ENCODE measurements around the gene MMP21. TPM values are rescaled to one million over a fixed set of nuclear protein-coding genes. Genes with fewer than 3 reads are reported as not detected.

MMP21 gene
- not detected in 2 replicates for total RNA-seq (2013; cell fraction: nucleolus; rRNA removed)
- total RNA-seq (2014; rRNA removed) (not detected in 2 replicates), total RNA-seq (2014; rRNA removed; fragmentation: Illumina TruSeq; extraction: Trizol) (not detected in 2 replicates), total RNA-seq (2021) (not detected in 2 replicates), polyA plus RNA-seq (2011; rRNA removed) (not detected in 2 replicates), polyA plus RNA-seq (2014; fragmentation: Illumina TruSeq; extraction: Trizol) (not detected in 2 replicates), polyA plus RNA-seq (2014; fragmentation: Nextera tagmentation; extraction: Ambion mirVana) (not detected), polyA plus RNA-seq (2014; rRNA removed) (not detected in 2 replicates), polyA plus RNA-seq (2016; fragmentation: Nextera tagmentation; extraction: Ambion mirVana) (under 1 TPM; 0.08 to 0.24 TPM), polyA minus RNA-seq (2011; rRNA and poly(A)+ RNA removed) (not detected in 2 replicates), Bru-seq, nascent RNA (percentile 18 among the genes with signal in this experiment), BruChase-seq, experiment 1, labeled RNA remaining after a 6-hour chase (percentile 9 among the genes with signal in this experiment), BruChase-seq, experiment 2, labeled RNA remaining after a 2-hour chase (percentile 20 among the genes with signal in this experiment)
- not detected for polyA plus RNA-seq (2011; ENCODE audit: low read depth)
- not detected in 2 replicates for polyA plus RNA-seq (2011; cell fraction: cytosol; rRNA removed)
- polyA plus RNA-seq (2011; cell fraction: nucleus; rRNA removed) = not detected in 2 replicates
- not detected in 2 replicates for polyA plus RNA-seq (2012)
- not detected in 2 replicates for polyA minus RNA-seq (2011; cell fraction: cytosol; rRNA and poly(A)+ RNA removed)
- polyA minus RNA-seq (2011; cell fraction: nucleus; rRNA and poly(A)+ RNA removed) = not detected in 2 replicates
- long read RNA-seq, experiment 1 = 0 reads
- long read RNA-seq, experiment 2 = 0 reads

GRCh38 chr10:125775491-125776106 is at the start of gene MMP21:
Gene MMP21, minus strand, starts transcription at chr10:125775821. Its CDS starts 0 bp downstream, at chr10:125775821.
- H3K27me3 ChIP-seq (replicated peaks in 1 of 2; ENCODE audit: control insufficient read depth in 2 of 2, insufficient read depth in 2 of 2, low read length in 1 of 2) = no peaks in the 10 kb centered on the region
- DNase-seq (ENCODE audit: low read depth, low spot score) = no peak
- H3K4me1 ChIP-seq (ENCODE audit: control insufficient read depth, insufficient read depth, low read length) = no peaks in the 10 kb centered on the region
- BruUV-seq (replicated peaks) = no TSS peak
- 83% methylated on average over 26 of the region's 26 CpGs for WGBS (ENCODE audit: insufficient coverage, insufficient replicate concordance, low lambda C conversion rate, missing lambda C conversion rate)
- in situ Hi-C loops (cut with MboI) (no loop called here), intact Hi-C loops (cut with micrococcal nuclease; ENCODE audit: unreplicated experiment) (no loop called here)
- CTCF ChIA-PET = no interaction called here
- SMC1A ChIA-PET (ENCODE audit: uncharacterized antibody, unreplicated experiment) = no interaction called here
- H3K9ac ChIP-seq (ENCODE audit: control insufficient read depth, insufficient read depth, low read length) = no peak within 1 kb of the TSS
- POLR2A ChIA-PET = no interaction called here
- no peak for TF ChIP-seq KDM1A (IDR thresholded peaks at IDR 0.05; ENCODE audit: borderline replicate concordance)
- no peak for TF ChIP-seq SIN3A (IDR thresholded peaks at IDR 0.05; ENCODE audit: low read depth, low read length)
- no peak for TF ChIP-seq ZNF384 (IDR thresholded peaks at IDR 0.05; ENCODE audit: borderline replicate concordance, low read depth, low read length)
- no peak for TF ChIP-seq POU2F2 (IDR thresholded peaks at IDR 0.05; ENCODE audit: borderline replicate concordance, low read depth, low read length)
- no peak for TF ChIP-seq CREM (IDR thresholded peaks at IDR 0.05; ENCODE audit: low read depth)
- no peak for TF ChIP-seq SREBF2 (IDR thresholded peaks at IDR 0.05; ENCODE audit: low read length)
- no peak for TF ChIP-seq SMAD5 (IDR thresholded peaks at IDR 0.05; ENCODE audit: low read depth)
- no peak within 1 kb of the TSS for H2AFZ ChIP-seq (ENCODE audit: control insufficient read depth, low read depth, low read length)
- H3K9me3 ChIP-seq (replicated peaks; ENCODE audit: control insufficient read depth, insufficient read depth, low read length) = no peaks in the 10 kb centered on the region
- no peaks in the 10 kb centered on the region for H3K36me3 ChIP-seq (ENCODE audit: control insufficient read depth in 2 of 2, insufficient read depth in 2 of 2, low read length in 1 of 2)
- H4K20me1 ChIP-seq (ENCODE audit: control insufficient read depth, insufficient read depth) = no peaks in the 10 kb centered on the region
- FAIRE-seq = no peak
- no peak within 1 kb of the TSS for H3K27ac ChIP-seq (ENCODE audit: control insufficient read depth, insufficient read depth)
- RAD21 ChIA-PET (ENCODE audit: unreplicated experiment) = no interaction called here
- ATAC-seq = no peak
- H3K4me2 ChIP-seq (ENCODE audit: control insufficient read depth, insufficient read depth) = no peak within 1 kb of the TSS
- H3K79me2 ChIP-seq (ENCODE audit: control insufficient read depth, insufficient read depth, low read length) = no peaks in the 10 kb centered on the region
- H3K4me3 ChIP-seq = no peak within 1 kb of the TSS
